Globus pallidus (tissue), 1 donor: ENCODE measurements around the gene NOC4L.
"Not testable (repeated sequence)": the region's sequence is repeated elsewhere in the genome, so short reads cannot be mapped to it uniquely, and the experiment has no call there.

Experiments
- DNase-seq: peaks from one replicate; pipeline ENCODE4 v3.0.0-alpha.2; 2015; ENCODE audit warnings: low spot score

The NOC4L gene

GRCh38 chr12:132144115-132144809 lies at the start of gene NOC4L, which contains the start of gene DDX51:
Gene NOC4L (plus strand): TSS chr12:132144457. CDS start chr12:132144489, 32 bp downstream.
Gene DDX51 (minus strand): TSS chr12:132144319. CDS start chr12:132144296, 23 bp downstream.
- peak; percentile 87 for DNase-seq

- no peak for DNase-seq
Measured at GRCh38 chr12:132095520-132096409, 48.5 kb upstream of the NOC4L start.

- no peak for DNase-seq
Measured at GRCh38 chr12:132099739-132100138, 44.5 kb upstream of the NOC4L start.

- no peak for DNase-seq
Measured at GRCh38 chr12:132100306-132101065, 43.8 kb upstream of the NOC4L start.

GRCh38 chr12:132102297-132102696 lies 42.0 kb upstream of the NOC4L start:
- no peak for DNase-seq

- DNase-seq = not testable (repeated sequence)
Measured at GRCh38 chr12:132103072-132103471, 41.2 kb upstream of the NOC4L start.

GRCh38 chr12:132103542-132104308 lies 40.5 kb upstream of the NOC4L start:
- DNase-seq = no peak

- DNase-seq = no peak
Measured at GRCh38 chr12:132105467-132105866, 38.8 kb upstream of the NOC4L start.

GRCh38 chr12:132106921-132107320 lies 37.3 kb upstream of the NOC4L start:
- no peak for DNase-seq

GRCh38 chr12:132108211-132108832 lies 35.9 kb upstream of the NOC4L start:
- no peak for DNase-seq

GRCh38 chr12:132109741-132110140 lies 34.5 kb upstream of the NOC4L start:
- DNase-seq = no peak

- no peak for DNase-seq
Measured at GRCh38 chr12:132110677-132111076, 33.6 kb upstream of the NOC4L start.

GRCh38 chr12:132111654-132112304 lies 32.5 kb upstream of the NOC4L start:
- no peak for DNase-seq

GRCh38 chr12:132114667-132115066 lies 29.6 kb upstream of the NOC4L start:
- no peak for DNase-seq

- DNase-seq = no peak
Measured at GRCh38 chr12:132115500-132115899, 28.8 kb upstream of the NOC4L start.

- DNase-seq = no peak
Measured at GRCh38 chr12:132116709-132117557, 27.3 kb upstream of the NOC4L start.

- no peak for DNase-seq
Measured at GRCh38 chr12:132117558-132117875, 26.7 kb upstream of the NOC4L start.

- no peak for DNase-seq
Measured at GRCh38 chr12:132118876-132119275, 25.4 kb upstream of the NOC4L start.

- no peak for DNase-seq
Measured at GRCh38 chr12:132121283-132121682, 23.0 kb upstream of the NOC4L start.
